DMS153 treated with DMSO at 0.1 percent for 48 hours (cell line): ENCODE data around the gene U2AF1L4.
"Not testable (repeated sequence)": the region's sequence is repeated elsewhere in the genome, so short reads cannot be mapped to it uniquely, and the experiment has no call there.

Experiments
- DNase-seq: peaks from one replicate; lab custom pipeline; 2025; ENCODE audit not compliant: unreplicated experiment; lab: John Stamatoyannopoulos, UW

U2AF1L4 gene

GRCh38 chr19:35727956-35728706 lies 17.1 kb downstream of the U2AF1L4 start:
- no peak for DNase-seq

DNA sequence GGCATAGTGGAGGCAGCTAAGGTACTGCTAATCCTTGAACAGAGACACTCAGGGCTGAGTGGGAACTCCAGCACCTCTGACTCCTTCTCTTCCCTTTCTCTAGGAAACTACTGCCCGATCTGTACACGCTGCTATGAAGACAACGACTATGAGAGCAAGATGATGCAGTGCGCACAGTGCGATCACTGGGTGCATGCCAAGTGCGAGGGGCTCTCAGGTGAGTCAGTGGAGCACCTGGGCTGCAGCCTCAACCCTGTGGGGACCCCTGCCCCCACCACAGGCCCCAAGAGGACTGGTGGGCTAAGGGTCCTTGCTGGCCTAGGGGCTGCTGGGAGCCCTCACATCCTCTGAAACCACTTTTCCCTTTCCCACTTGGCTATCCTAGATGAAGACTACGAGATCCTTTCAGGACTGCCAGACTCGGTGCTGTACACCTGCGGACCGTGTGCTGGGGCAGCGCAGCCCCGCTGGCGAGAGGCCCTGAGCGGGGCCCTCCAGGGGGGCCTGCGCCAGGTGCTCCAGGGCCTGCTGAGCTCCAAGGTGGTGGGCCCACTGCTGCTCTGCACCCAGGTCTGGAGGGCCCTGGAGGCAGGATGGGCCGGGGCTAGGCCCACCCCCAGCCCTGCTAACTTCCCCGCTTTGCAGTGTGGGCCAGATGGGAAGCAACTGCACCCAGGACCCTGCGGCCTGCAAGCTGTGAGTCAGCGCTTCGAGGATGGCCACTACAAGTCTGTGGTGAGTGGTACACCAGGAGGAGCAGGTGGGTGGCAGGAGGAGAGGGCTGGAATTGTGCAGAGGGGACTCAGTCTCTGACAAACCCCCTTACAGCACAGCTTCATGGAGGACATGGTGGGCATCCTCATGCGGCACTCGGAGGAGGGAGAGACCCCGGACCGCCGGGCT lies 17.9 kb downstream of the U2AF1L4 start:
- no peak for DNase-seq

DNA sequence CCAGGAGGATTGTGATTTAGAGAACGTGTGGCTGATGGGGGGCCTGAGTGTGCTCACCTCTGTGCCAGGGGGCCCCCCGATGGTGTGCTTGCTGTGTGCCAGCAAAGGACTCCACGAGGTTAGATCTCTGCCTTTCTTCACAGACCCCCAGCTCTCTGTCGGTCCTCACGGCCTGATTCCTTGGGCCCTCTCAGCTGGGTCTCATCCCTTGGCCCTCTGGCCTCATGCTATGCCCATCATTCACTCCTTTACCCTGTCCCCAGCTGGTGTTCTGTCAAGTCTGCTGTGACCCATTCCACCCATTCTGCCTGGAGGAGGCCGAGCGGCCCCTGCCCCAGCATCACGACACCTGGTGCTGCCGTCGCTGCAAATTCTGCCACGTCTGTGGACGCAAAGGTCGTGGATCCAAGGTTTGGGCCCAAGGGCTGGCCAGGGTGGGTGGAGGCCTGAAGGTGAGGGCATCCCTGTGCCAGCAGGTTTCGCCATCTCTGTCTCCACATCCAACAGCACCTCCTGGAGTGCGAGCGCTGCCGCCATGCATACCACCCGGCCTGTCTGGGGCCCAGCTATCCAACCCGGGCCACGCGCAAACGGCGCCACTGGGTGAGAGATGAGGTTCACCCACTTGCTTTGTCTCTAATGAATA lies 19.9 kb downstream of the U2AF1L4 start:
- no peak for DNase-seq

DNA sequence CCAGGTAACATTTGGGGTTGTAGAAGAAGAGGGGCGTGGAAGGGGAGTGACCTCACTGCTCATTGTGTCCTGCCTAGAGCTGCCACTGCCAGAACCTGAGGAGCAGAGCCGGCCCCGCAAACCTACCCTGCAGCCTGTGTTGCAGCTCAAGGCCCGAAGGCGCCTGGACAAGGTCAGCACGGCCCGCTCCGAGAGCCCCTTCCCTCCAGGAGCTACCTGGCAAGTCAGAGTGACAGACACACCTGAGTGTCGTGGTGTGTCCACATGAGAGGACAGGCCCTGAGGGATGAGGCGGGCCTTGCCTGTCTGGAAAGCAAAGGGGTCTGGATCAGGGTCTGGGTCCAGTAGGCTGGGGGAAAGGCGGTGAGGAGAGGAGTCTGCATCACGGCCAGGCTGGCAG lies 20.7 kb downstream of the U2AF1L4 start:
- DNase-seq, result no peak

GRCh38 chr19:35724132-35724531 lies 21.1 kb downstream of the U2AF1L4 start:
- not testable (repeated sequence) for DNase-seq

GRCh38 chr19:35723671-35724070 lies 21.5 kb downstream of the U2AF1L4 start:
- no peak for DNase-seq

GRCh38 chr19:35722897-35723296 lies 22.3 kb downstream of the U2AF1L4 start:
- DNase-seq, result no peak

DNA sequence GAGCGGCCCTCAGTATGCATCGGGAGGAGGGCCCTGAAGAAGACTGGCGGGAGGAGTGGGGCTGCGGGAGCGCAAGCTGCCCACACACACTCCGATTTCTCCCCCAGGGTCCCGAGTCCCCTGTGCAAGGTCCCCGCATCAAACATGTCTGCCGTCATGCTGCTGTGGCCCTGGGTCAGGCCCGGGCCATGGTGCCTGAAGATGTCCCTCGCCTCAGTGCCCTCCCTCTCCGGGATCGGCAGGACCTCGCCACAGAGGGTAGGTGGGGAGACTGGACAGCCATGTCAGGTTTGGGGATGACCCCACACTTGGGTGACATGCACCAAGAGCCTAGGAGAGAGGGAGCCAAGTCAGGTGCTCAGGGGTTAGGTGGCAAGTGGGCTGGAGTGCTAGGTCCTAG lies 22.8 kb downstream of the U2AF1L4 start:
- DNase-seq, result no peak

DNA sequence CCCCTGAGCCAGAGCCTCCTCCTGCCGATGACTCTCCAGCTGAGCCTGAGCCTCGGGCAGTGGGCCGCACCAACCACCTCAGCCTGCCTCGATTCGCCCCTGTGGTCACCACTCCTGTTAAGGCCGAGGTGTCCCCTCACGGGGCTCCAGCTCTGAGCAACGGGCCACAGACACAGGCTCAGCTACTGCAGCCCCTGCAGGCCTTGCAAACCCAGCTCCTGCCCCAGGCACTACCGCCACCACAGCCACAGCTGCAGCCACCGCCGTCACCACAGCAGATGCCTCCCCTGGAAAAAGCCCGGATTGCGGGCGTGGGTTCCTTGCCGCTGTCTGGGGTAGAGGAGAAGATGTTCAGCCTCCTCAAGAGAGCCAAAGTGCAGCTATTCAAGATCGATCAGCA lies 23.8 kb downstream of the U2AF1L4 start:
- no peak for DNase-seq

DNA sequence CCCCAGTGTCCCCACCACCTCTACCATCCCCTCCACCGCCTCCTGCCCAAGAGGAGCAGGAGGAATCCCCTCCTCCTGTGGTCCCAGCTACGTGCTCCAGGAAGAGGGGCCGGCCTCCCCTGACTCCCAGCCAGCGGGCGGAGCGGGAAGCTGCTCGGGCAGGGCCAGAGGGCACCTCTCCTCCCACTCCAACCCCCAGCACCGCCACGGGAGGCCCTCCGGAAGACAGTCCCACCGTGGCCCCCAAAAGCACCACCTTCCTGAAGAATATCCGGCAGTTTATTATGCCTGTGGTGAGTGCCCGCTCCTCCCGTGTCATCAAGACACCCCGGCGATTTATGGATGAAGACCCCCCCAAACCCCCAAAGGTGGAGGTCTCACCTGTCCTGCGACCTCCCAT lies 24.6 kb downstream of the U2AF1L4 start:
- no peak for DNase-seq

- no peak for DNase-seq
Observed at GRCh38 chr19:35720163-35720524, 25.1 kb downstream of the U2AF1L4 start.

DNA sequence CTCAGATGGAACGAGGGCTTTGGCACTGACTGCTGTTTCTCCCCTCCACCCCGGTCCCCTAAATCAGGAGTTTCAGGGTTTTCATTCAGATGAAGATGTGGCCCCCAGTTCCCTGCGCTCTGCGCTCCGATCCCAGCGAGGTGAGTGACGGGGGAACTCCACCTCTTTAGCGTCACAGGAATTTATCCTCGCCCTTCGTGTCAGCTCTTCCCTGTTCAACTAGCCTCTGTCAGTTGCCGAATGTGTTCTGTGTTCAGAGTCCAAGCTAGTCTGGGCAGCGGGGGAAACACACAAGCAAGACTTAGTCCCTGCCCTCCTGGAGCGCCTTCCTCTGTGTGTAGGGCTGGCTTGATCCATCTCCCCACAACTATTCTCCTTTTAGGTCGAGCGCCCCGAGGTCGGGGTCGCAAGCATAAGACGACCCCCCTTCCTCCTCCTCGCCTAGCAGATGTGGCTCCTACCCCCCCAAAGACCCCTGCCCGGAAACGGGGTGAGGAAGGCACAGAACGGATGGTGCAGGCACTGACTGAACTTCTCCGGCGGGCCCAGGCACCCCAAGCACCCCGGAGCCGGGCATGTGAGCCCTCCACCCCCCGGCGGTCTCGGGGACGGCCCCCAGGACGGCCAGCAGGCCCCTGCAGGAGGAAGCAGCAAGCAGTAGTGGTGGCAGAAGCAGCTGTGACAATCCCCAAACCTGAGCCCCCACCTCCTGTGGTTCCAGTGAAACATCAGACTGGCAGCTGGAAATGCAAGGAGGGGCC lies 25.6 kb downstream of the U2AF1L4 start:
- no peak for DNase-seq

GRCh38 chr19:35718345-35719041 lies 26.7 kb downstream of the U2AF1L4 start:
- DNase-seq, result no peak

DNA sequence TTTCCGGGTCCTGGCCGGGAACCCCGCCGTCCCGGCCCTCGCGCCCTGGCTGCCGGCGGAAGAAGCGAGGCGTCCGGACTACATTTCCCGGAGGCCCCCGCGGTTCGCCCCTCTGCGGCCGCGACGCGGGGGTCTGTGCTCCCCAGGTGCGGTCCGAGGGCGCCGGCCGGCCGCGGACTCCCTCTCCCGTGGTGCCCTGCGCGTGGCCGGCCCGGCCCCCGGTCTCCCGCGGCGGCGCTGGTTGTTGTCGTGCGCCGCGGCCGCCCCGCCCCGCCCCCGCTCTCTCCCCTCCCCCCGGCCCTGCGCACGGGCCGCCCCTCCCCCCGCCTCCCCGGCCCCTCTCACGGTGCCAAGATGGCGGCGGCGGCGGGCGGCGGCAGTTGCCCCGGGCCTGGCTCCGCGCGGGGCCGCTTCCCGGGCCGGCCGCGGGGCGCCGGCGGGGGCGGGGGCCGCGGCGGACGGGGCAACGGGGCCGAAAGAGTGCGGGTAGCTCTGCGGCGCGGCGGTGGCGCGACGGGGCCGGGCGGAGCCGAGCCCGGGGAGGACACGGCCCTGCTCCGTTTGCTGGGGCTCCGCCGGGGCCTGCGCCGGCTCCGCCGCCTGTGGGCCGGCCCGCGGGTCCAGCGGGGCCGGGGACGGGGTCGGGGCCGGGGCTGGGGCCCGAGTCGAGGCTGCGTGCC lies 27.4 kb downstream of the U2AF1L4 start, which contains the start of gene KMT2B:
Gene KMT2B, plus strand, starts transcription at position 339 of the 680 bp plus-strand sequence. Its CDS starts 16 bp downstream, at position 355.
- DNase-seq, result peak; percentile 90

- DNase-seq, result peak; percentile 71
Observed at GRCh38 chr19:35716801-35717664, 28.2 kb downstream of the U2AF1L4 start.

- no peak for DNase-seq
Observed at GRCh38 chr19:35715981-35716800, 29.0 kb downstream of the U2AF1L4 start.

DNA sequence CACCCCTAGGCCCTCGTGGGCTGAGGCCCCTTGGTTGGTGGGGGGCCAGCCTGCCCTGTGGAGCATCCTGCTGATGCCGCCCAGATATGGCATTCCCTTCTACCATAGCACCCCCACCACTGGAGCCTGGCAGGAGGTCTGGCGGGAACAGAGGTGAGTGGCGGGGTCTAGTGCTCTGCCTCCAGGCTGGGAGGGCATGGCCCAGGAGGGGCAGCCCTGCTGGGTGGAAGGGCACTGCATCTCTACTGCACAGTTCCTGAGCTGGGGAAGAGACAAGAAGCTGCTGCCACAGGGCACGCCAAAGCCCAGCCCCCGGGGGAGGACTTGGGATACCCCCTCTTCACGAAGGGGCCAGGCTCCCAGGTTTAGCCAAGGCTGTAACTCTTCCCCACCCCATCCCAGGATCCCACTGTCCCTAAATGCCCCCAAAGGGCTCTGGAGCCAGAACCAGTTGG lies 29.8 kb downstream of the U2AF1L4 start:
- DNase-seq, result no peak
